Testis (tissue), 2 donors: ENCODE data around the gene PORCN.

ENCODE experiments used
- POLR2A ChIP-seq: fragments of 450-650 bp; IDR thresholded peaks from one replicate; pipeline ENCODE4 v1.6.1; 2017; ENCODE audit warnings: antibody characterized with exemption, mild to moderate bottlenecking, moderate library complexity
- TF ChIP-seq, protein P1 (sequence below), 3 experiments: fragments of 450-650 bp in 2 of 3; fragments of 200-600 bp in 1 of 3; sonication (generic) in 1 of 3; IDR thresholded peaks; one replicate each; pipeline ENCODE4 v1.5.1; 2016 to 2019; ENCODE audit warnings: antibody characterized with exemption in 3 of 3, mild to moderate bottlenecking in 2 of 3, moderate library complexity in 1 of 3

DNA sequence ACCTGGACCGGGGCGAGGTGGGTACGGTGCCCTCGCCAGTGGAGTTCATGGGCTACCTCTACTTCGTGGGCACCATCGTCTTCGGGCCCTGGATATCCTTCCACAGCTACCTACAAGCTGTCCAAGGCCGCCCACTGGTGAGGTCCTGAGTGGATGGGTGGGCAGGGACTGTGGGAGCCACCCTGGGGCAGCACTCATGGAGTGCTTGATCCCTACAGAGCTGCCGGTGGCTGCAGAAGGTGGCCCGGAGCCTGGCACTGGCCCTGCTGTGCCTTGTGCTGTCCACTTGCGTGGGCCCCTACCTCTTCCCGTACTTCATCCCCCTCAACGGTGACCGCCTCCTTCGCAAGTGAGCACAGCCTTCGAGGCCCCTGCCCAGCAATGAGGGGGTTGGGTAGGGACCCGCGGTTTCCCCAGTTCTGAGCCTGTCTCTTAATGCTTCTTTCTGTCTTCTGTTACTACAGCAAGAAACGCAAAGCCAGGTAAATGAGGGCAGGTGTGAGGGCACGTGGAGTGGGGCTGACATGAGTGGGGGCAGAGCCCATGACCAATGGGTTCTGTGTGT, 3.7 kb downstream of the PORCN start:
- TF ChIP-seq, protein P1, sequence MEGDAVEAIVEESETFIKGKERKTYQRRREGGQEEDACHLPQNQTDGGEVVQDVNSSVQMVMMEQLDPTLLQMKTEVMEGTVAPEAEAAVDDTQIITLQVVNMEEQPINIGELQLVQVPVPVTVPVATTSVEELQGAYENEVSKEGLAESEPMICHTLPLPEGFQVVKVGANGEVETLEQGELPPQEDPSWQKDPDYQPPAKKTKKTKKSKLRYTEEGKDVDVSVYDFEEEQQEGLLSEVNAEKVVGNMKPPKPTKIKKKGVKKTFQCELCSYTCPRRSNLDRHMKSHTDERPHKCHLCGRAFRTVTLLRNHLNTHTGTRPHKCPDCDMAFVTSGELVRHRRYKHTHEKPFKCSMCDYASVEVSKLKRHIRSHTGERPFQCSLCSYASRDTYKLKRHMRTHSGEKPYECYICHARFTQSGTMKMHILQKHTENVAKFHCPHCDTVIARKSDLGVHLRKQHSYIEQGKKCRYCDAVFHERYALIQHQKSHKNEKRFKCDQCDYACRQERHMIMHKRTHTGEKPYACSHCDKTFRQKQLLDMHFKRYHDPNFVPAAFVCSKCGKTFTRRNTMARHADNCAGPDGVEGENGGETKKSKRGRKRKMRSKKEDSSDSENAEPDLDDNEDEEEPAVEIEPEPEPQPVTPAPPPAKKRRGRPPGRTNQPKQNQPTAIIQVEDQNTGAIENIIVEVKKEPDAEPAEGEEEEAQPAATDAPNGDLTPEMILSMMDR (IDR thresholded peaks at IDR 0.05), result no peak
- TF ChIP-seq POLR2A, result no peak
